ACC112 (cell line): Measurements from ENCODE around the gene NPHP1.
"Not testable (repeated sequence)": the region's sequence is repeated elsewhere in the genome, so short reads cannot be mapped to it uniquely, and the experiment has no call there.

Source experiments
- H2AFZ ChIP-seq: fragments of 200-600 bp; sonication (generic); one replicate; pipeline ENCODE4 v1.6.0; 2017; ENCODE audit warnings: antibody characterized with exemption, low read length; ENCODE audit not compliant: unreplicated experiment
- H3K27ac ChIP-seq: fragments of 200-600 bp; sonication (generic); 2 replicates; pipeline ENCODE4 v1.5.1; 2014; ENCODE audit warnings: low read depth, mild to moderate bottlenecking, antibody characterized with exemption, low read length, moderate library complexity
- H3K27me3 ChIP-seq: fragments of 200-600 bp; sonication (generic); 2 replicates; pipeline ENCODE4 v1.6.1; 2014; ENCODE audit warnings: mild to moderate bottlenecking, antibody characterized with exemption, low read length, moderate library complexity, mixed read lengths; ENCODE audit not compliant: insufficient read depth
- H3K36me3 ChIP-seq: fragments of 200-600 bp; sonication (generic); 2 replicates; pipeline ENCODE4 v1.6.1; 2016; ENCODE audit warnings: mild to moderate bottlenecking, antibody characterized with exemption, low read length, moderate library complexity, mixed read lengths; ENCODE audit not compliant: insufficient read depth
- H3K4me1 ChIP-seq: fragments of 200-600 bp; sonication (generic); one replicate; pipeline ENCODE4 v1.6.1; 2016; ENCODE audit warnings: low read length, mixed read lengths; ENCODE audit not compliant: insufficient read depth, unreplicated experiment, control insufficient read depth
- H3K4me3 ChIP-seq: fragments of 200-600 bp; sonication (generic); 2 replicates; pipeline ENCODE4 v1.5.1; 2014; ENCODE audit warnings: mild to moderate bottlenecking, low read depth, low read length
- H3K79me2 ChIP-seq: fragments of 200-600 bp; sonication (generic); one replicate; pipeline ENCODE4 v1.6.0; 2016; ENCODE audit warnings: low read length; ENCODE audit not compliant: control insufficient read depth, unreplicated experiment, insufficient read depth

Gene NPHP1

GRCh38 chr2:110190169-110190568 is 14.6 kb downstream of the NPHP1 start:
- H3K4me3 ChIP-seq, H3K27me3 ChIP-seq, H3K79me2 ChIP-seq, H3K4me1 ChIP-seq, H3K36me3 ChIP-seq, H2AFZ ChIP-seq, H3K27ac ChIP-seq: not testable (repeated sequence)

- Histone ChIP-seq H2AFZ (no peak overlapping the region), H3K27me3 (no peaks in the 10 kb centered on the region), H3K4me1 (no peaks in the 10 kb centered on the region), H3K27ac (no peak overlapping the region), H3K79me2 (no peaks in the 10 kb centered on the region), H3K4me3 (no peak overlapping the region), H3K36me3 (no peaks in the 10 kb centered on the region)
These were observed 22.4 kb downstream of the NPHP1 start for GRCh38 chr2:110182449-110182848.

GRCh38 chr2:110180036-110180435 is 24.8 kb downstream of the NPHP1 start:
- Histone ChIP-seq H3K27me3 (no peaks in the 10 kb centered on the region), H3K4me3 (no peak overlapping the region), H3K36me3 (no peaks in the 10 kb centered on the region), H3K79me2 (no peaks in the 10 kb centered on the region), H2AFZ (no peak overlapping the region), H3K4me1 (no peaks in the 10 kb centered on the region), H3K27ac (no peak overlapping the region)

- no peaks in the 10 kb centered on the region for H3K36me3 ChIP-seq
- H3K4me3 ChIP-seq, result no peak overlapping the region
- H3K27me3 ChIP-seq, result no peaks in the 10 kb centered on the region
- peaks cover 10% of the 10 kb centered on the region for H3K4me1 ChIP-seq
- H3K27ac ChIP-seq, result no peak overlapping the region
- no peaks in the 10 kb centered on the region for H3K79me2 ChIP-seq
- H2AFZ ChIP-seq, result no peak overlapping the region
These were observed 31.3 kb downstream of the NPHP1 start for GRCh38 chr2:110173523-110173922.

- Histone ChIP-seq H2AFZ (no peak overlapping the region), H3K4me3 (no peak overlapping the region), H3K27me3 (no peaks in the 10 kb centered on the region), H3K4me1 (peaks cover 12% of the 10 kb centered on the region), H3K79me2 (no peaks in the 10 kb centered on the region), H3K27ac (no peak overlapping the region), H3K36me3 (no peaks in the 10 kb centered on the region)
These were observed 32.3 kb downstream of the NPHP1 start for GRCh38 chr2:110172506-110172905.

- Histone ChIP-seq H3K79me2 (no peaks in the 10 kb centered on the region), H3K27me3 (no peaks in the 10 kb centered on the region), H3K36me3 (no peaks in the 10 kb centered on the region), H3K27ac (no peak overlapping the region), H3K4me3 (no peak overlapping the region), H2AFZ (no peak overlapping the region), H3K4me1 (peaks cover 24% of the 10 kb centered on the region)
These were observed 34.7 kb downstream of the NPHP1 start for GRCh38 chr2:110170102-110170501.

- H3K36me3 ChIP-seq, result no peaks in the 10 kb centered on the region
- no peak overlapping the region for H3K27ac ChIP-seq
- no peaks in the 10 kb centered on the region for H3K79me2 ChIP-seq
- H2AFZ ChIP-seq, result no peak overlapping the region
- peaks cover 14% of the 10 kb centered on the region for H3K4me1 ChIP-seq
- no peak overlapping the region for H3K4me3 ChIP-seq
- no peaks in the 10 kb centered on the region for H3K27me3 ChIP-seq
These were observed 37.4 kb downstream of the NPHP1 start for GRCh38 chr2:110167326-110168000.

- no peaks in the 10 kb centered on the region for H3K79me2 ChIP-seq
- peaks cover 14% of the 10 kb centered on the region for H3K4me1 ChIP-seq
- no peak overlapping the region for H2AFZ ChIP-seq
- no peak overlapping the region for H3K4me3 ChIP-seq
- no peak overlapping the region for H3K27ac ChIP-seq
- H3K36me3 ChIP-seq, result no peaks in the 10 kb centered on the region
- H3K27me3 ChIP-seq, result no peaks in the 10 kb centered on the region
These were observed 38.5 kb downstream of the NPHP1 start for GRCh38 chr2:110166266-110166665.

- H2AFZ ChIP-seq, result peak overlapping the region; percentile 44
- peak overlapping the region; percentile 78 for H3K27ac ChIP-seq
- peaks cover 5% of the 10 kb centered on the region for H3K4me1 ChIP-seq
- H3K4me3 ChIP-seq, result no peak overlapping the region
- no peaks in the 10 kb centered on the region for H3K79me2 ChIP-seq
- H3K36me3 ChIP-seq, result no peaks in the 10 kb centered on the region
- no peaks in the 10 kb centered on the region for H3K27me3 ChIP-seq
These were observed 47.5 kb downstream of the NPHP1 start for GRCh38 chr2:110157153-110157793.

GRCh38 chr2:110154828-110155227 is 50.0 kb downstream of the NPHP1 start:
- H3K27ac ChIP-seq, H3K4me3 ChIP-seq, H2AFZ ChIP-seq, H3K27me3 ChIP-seq, H3K36me3 ChIP-seq, H3K79me2 ChIP-seq: not testable (repeated sequence)
- peaks cover 11% of the 10 kb centered on the region for H3K4me1 ChIP-seq

GRCh38 chr2:110154188-110154587 is 50.6 kb downstream of the NPHP1 start:
- not testable (repeated sequence) for H3K27me3 ChIP-seq, H2AFZ ChIP-seq, H3K27ac ChIP-seq, H3K79me2 ChIP-seq, H3K36me3 ChIP-seq, H3K4me3 ChIP-seq
- H3K4me1 ChIP-seq, result peaks cover 16% of the 10 kb centered on the region
